Breast epithelium (tissue), 3 donors: ENCODE results near the gene OXSM.

Experiments
- CTCF ChIP-seq, 3 donors: fragments of 450-650 bp; IDR thresholded peaks; one replicate each; pipeline ENCODE4 v1.5.1; 2016 to 2017; ENCODE audit warnings: antibody characterized with exemption in 3 of 3, mild to moderate bottlenecking in 3 of 3, moderate library complexity in 3 of 3
- POLR2A ChIP-seq: fragments of 450-650 bp; IDR thresholded peaks from one replicate; pipeline ENCODE4 v1.6.1; 2016; ENCODE audit warnings: antibody characterized with exemption, mild to moderate bottlenecking, moderate library complexity

GRCh38 chr3:25748189-25748588 is 41.7 kb upstream of the OXSM start:
- no peak for TF ChIP-seq CTCF (IDR thresholded peaks at IDR 0.05)
- no peak for TF ChIP-seq POLR2A
